K562 (cell line): ENCODE data around the gene HLA-B. TPM values are rescaled to one million over a fixed set of nuclear protein-coding genes. Genes with fewer than 3 reads are reported as not detected.

Experiments used
- AFF1 ChIP-seq, 2 experiments: fragments of 450-650 bp; IDR thresholded peaks; 2 replicates each; pipeline ENCODE4 v1.6.1; 2018; ENCODE audit warnings: mild to moderate bottlenecking in 2 of 2, low read depth in 1 of 2; ENCODE audit not compliant: partially characterized antibody in 2 of 2
- GATAD2B ChIP-seq: fragments of 450-650 bp; IDR thresholded peaks from 2 replicates; pipeline ENCODE4 v1.6.1; 2017; ENCODE audit warnings: mild to moderate bottlenecking, borderline replicate concordance
- NR3C1 ChIP-seq: sonication (generic); formaldehyde crosslinking; IDR thresholded peaks from 2 replicates; pipeline ENCODE4 v1.8.1; 2022; ENCODE audit warnings: missing genetic modification reagents
- PBX2 ChIP-seq, 2 experiments: IDR thresholded peaks in 1 of 2; conservative IDR thresholded peaks in 1 of 2; 2 replicates each; pipeline ENCODE4 v1.6.1; 2016; ENCODE audit warnings: low read depth in 2 of 2, mild to moderate bottlenecking in 1 of 2, missing compliant biosample characterization in 1 of 2, missing genetic modification characterization in 1 of 2, moderate library complexity in 1 of 2
- PHB2 ChIP-seq: fragments of 450-650 bp; IDR thresholded peaks from 2 replicates; pipeline ENCODE4 v1.6.1; 2017; ENCODE audit warnings: low read depth
- RBBP5 ChIP-seq: fragments of 200-600 bp; sonication (generic); IDR thresholded peaks from 2 replicates; pipeline ENCODE4 v1.6.1; 2012; ENCODE audit warnings: borderline replicate concordance, mild to moderate bottlenecking, low read length, control low read depth, inconsistent platforms; ENCODE audit not compliant: insufficient read depth, poor library complexity, severe bottlenecking
- RBFOX2 ChIP-seq: fragments of 200-400 bp; formaldehyde crosslinking; IDR thresholded peaks from 2 replicates; pipeline ENCODE4 v1.6.1; 2017; ENCODE audit warnings: low read depth, mild to moderate bottlenecking, low read length, moderate library complexity
- REST ChIP-seq, 2 experiments: fragments of 450-650 bp; formaldehyde crosslinking in 1 of 2; IDR thresholded peaks; 2 replicates each; pipeline versions ENCODE4 v1.4.0 to v1.6.1; 2014 to 2020; ENCODE audit warnings: mild to moderate bottlenecking in 2 of 2, borderline replicate concordance in 1 of 2, low read depth in 1 of 2
- polyA plus RNA-seq, 8 experiments: library from polyadenylated mRNA; depleted of rRNA in 4 of 8; stranded (reverse) in 5 of 8; unstranded in 3 of 8; fragments of >200 nt; fragmentation: Nextera tagmentation in 2 of 8; fragmentation: Illumina TruSeq in 1 of 8; extraction: Ambion mirVana in 2 of 8; extraction: Trizol in 1 of 8; gene quantifications; 2 replicates each; pipeline versions ENCODE4 v1.2.1 to v1.2.3, GENCODE V29; 2011 to 2014; ENCODE audit warnings: inconsistent platforms in 1 of 8, missing spikeins in 1 of 8
- total RNA-seq, 7 experiments: library from RNA; depleted of rRNA in 6 of 7; stranded (reverse); fragments of >200 nt in 6 of 7; fragmentation: Illumina TruSeq in 2 of 7; extraction: Trizol in 2 of 7; gene quantifications; 2 replicates each; pipeline versions ENCODE4 v1.2.1 to v1.2.3, GENCODE V29; 2011 to 2021; ENCODE audit warnings: low replicate concordance in 1 of 7

Gene HLA-B
- total and polyA plus RNA-seq, 9 of the 15 experiments (the other 6 are each of a cell fraction or from before 2014, with no cell fraction given): 0.07 to 9.7 (median 0.65) TPM; not detected in 2

GRCh38 chr6:31402324-31403282 lies 45.6 kb upstream of the HLA-B start (continued):
- peak; percentile 43; the same call in 1 of the 2 replicates for TF ChIP-seq REST (IDR thresholded peaks at IDR 0.05; ENCODE audit: borderline replicate concordance)
- TF ChIP-seq REST (CRISPR knock-in tag; IDR thresholded peaks at IDR 0.05; ENCODE audit: low read depth): no peak
- no peak for TF ChIP-seq NR3C1 (CRISPR knock-in tag)
- no peak for TF ChIP-seq GATAD2B
- peak; percentile 31; the same call in 1 of the 2 replicates for TF ChIP-seq PHB2
- peak in 1 of 2 experiments; percentile 37 for TF ChIP-seq AFF1 (IDR thresholded peaks at IDR 0.05; ENCODE audit: low read depth in 1 of 2, partially characterized antibody in 2 of 2)
- no peak for TF ChIP-seq RBFOX2
- peak; percentile 4 for TF ChIP-seq RBBP5
- TF ChIP-seq PBX2 (CRISPR knock-in tag; IDR thresholded peaks at IDR 0.05; ENCODE audit: low read depth): no peak
- TF ChIP-seq PBX2 (tag; conservative IDR thresholded peaks at IDR 0.05; ENCODE audit: low read depth): peak; percentile 50; the same call in 1 of the 2 replicates
